Measurements from ENCODE around the gene INSRR.

Gene INSRR

DNA sequence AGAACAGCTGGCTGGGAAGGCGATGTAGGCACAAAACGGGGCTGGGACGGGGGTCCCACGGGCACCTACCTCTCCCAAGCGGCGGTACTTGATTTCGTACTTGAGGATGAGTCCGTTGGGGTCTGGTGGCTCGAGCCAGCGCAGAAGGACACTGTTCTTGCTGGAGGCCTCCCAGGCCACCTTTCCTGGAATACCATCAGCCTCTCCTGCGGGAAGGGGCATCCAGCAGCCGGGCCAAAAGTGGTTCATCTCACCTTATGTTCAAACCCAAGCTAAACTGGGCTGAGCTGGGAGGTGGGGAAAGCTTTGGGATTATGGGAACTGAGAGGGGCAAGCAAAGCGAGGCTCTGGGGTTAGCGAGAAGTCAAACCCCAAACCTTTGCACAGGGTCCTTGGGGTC, 14.3 kb downstream of the INSRR start:
- H3K9me3 Mint-ChIP-seq = no peaks in the 10 kb centered on the region
- no peaks in the 10 kb centered on the region for H3K36me3 Mint-ChIP-seq (ENCODE audit: low read depth)
- peaks cover 92% of the 10 kb centered on the region for H3K27me3 Mint-ChIP-seq
- H3K4me1 Mint-ChIP-seq (ENCODE audit: low read depth) = peaks cover 20% of the 10 kb centered on the region
- no peak overlapping the region for H3K27ac Mint-ChIP-seq
- no peak overlapping the region for H3K4me3 Mint-ChIP-seq
- intact Hi-C loops (cut with micrococcal nuclease) = no loop called here

- Mint-ChIP-seq H3K4me3 (no peak overlapping the region), H3K4me1 (ENCODE audit: low read depth) (peaks cover 20% of the 10 kb centered on the region), H3K27me3 (peaks cover 92% of the 10 kb centered on the region), H3K27ac (no peak overlapping the region), H3K9me3 (no peaks in the 10 kb centered on the region), H3K36me3 (ENCODE audit: low read depth) (no peaks in the 10 kb centered on the region)
- intact Hi-C loops (cut with micrococcal nuclease) = no loop called here
Measured at GRCh38 chr1:156844102-156844501, 14.8 kb downstream of the INSRR start.

GRCh38 chr1:156842618-156843300, 16.2 kb downstream of the INSRR start:
- intact Hi-C loops (cut with micrococcal nuclease) = no loop called here
- H3K9me3 Mint-ChIP-seq = no peaks in the 10 kb centered on the region
- no peak overlapping the region for H3K4me3 Mint-ChIP-seq
- peaks cover 20% of the 10 kb centered on the region for H3K4me1 Mint-ChIP-seq (ENCODE audit: low read depth)
- H3K27ac Mint-ChIP-seq = no peak overlapping the region
- peaks cover 91% of the 10 kb centered on the region for H3K27me3 Mint-ChIP-seq
- H3K36me3 Mint-ChIP-seq (ENCODE audit: low read depth) = no peaks in the 10 kb centered on the region

DNA sequence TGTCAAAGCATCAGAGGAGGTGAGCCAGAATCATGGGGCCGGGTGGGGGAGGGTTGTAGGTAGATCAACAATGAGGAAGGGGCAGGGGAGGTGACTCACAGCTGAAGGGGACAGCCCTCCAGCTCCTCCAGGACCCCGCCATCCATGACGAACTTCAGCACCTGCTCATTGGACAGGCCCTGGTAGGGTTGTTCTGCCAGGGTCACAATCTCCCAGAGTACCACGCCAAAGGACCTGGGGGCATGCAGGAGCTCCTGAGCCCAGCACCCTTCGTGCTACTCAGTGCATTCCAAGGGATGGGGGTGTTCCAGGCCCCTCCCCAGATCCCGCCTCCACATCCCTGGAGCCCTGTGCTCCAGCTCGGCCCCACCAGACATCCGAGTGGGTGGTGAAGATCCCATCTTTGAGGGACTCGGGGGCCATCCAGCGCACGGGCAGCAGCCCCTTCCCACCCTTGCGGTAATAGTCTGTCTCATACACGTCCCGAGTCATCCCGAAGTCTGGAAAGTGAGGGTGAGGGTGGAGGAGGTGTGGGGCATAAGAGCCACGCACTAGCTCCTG, 17.5 kb downstream of the INSRR start:
- Mint-ChIP-seq H3K4me3 (no peak overlapping the region), H3K4me1 (ENCODE audit: low read depth) (peaks cover 20% of the 10 kb centered on the region), H3K9me3 (no peaks in the 10 kb centered on the region), H3K27me3 (peaks cover 87% of the 10 kb centered on the region), H3K36me3 (ENCODE audit: low read depth) (no peaks in the 10 kb centered on the region), H3K27ac (no peak overlapping the region)
- intact Hi-C loops (cut with micrococcal nuclease) = no loop called here

GRCh38 chr1:156840898-156841279, 18.0 kb downstream of the INSRR start:
- H3K9me3 Mint-ChIP-seq = no peaks in the 10 kb centered on the region
- intact Hi-C loops (cut with micrococcal nuclease) = no loop called here
- H3K36me3 Mint-ChIP-seq (ENCODE audit: low read depth) = no peaks in the 10 kb centered on the region
- H3K4me1 Mint-ChIP-seq (ENCODE audit: low read depth) = peaks cover 20% of the 10 kb centered on the region
- no peak overlapping the region for H3K27ac Mint-ChIP-seq
- no peak overlapping the region for H3K4me3 Mint-ChIP-seq
- H3K27me3 Mint-ChIP-seq = peaks cover 87% of the 10 kb centered on the region

GRCh38 chr1:156840186-156840897, 18.6 kb downstream of the INSRR start:
- Mint-ChIP-seq H3K36me3 (ENCODE audit: low read depth) (no peaks in the 10 kb centered on the region), H3K9me3 (no peaks in the 10 kb centered on the region), H3K27ac (no peak overlapping the region), H3K4me1 (ENCODE audit: low read depth) (peaks cover 17% of the 10 kb centered on the region), H3K27me3 (peaks cover 84% of the 10 kb centered on the region), H3K4me3 (no peak overlapping the region)
- intact Hi-C loops (cut with micrococcal nuclease) = no loop called here

DNA sequence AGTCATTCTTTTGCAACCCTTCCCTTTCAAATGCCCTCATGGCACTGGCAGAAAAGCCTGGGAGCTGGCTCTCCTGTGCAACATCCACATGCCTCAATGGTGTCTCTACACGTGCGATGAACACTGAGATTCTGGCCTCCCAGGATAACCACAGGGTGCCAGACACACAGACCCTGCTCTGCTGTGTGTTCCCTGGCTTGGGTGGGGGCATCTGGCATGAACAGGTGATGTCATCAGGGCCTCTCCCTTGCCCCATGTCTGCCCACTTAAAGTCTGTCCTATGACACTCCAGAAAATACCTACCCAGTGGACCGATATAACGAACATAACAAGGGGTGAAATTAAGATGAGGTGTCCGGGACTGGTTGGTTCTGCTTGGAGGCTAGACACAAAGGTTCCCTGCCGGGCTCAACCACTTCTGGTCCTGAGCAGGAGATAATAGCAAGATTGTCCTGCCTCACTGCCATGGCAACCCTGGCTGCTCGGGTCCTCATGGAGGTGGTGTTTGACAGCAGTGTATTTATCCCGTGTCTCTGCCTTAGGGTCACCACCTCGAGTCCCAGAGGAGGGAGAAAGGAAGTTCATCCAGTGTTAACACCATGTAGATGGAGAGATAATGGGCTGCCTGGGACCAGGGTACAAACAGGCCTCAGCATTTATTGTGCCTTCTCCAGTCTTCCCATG, 19.3 kb downstream of the INSRR start:
- Mint-ChIP-seq H3K27me3 (peaks cover 84% of the 10 kb centered on the region), H3K27ac (no peak overlapping the region), H3K4me1 (ENCODE audit: low read depth) (peaks cover 10% of the 10 kb centered on the region), H3K4me3 (no peak overlapping the region), H3K36me3 (ENCODE audit: low read depth) (no peaks in the 10 kb centered on the region), H3K9me3 (no peaks in the 10 kb centered on the region)
- intact Hi-C loops (cut with micrococcal nuclease) = no loop called here

DNA sequence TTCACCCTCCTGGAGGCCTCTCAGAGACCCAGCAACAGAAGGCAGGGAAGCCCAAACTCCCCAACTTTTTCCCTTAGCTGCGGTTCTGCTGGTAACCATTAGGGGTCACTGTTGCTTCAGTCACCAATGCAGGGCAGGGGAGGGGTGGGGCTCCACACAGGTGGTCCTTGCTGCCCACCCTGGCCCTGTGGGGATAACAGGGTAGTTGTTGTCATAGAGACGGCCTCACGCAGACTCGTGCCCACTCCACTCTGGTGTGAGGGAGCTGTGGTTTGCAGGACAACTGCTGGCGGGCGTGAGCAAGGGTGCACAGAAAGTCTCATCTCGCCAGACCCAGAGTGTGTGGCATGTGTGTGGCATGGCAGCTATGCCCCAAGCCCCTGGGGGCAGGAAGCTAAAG, 19.9 kb downstream of the INSRR start:
- H3K36me3 Mint-ChIP-seq (ENCODE audit: low read depth) = no peaks in the 10 kb centered on the region
- peaks cover 83% of the 10 kb centered on the region for H3K27me3 Mint-ChIP-seq
- H3K4me1 Mint-ChIP-seq (ENCODE audit: low read depth) = peaks cover 10% of the 10 kb centered on the region
- no peak overlapping the region for H3K4me3 Mint-ChIP-seq
- intact Hi-C loops (cut with micrococcal nuclease) = no loop called here
- no peak overlapping the region for H3K27ac Mint-ChIP-seq
- H3K9me3 Mint-ChIP-seq = no peaks in the 10 kb centered on the region

GRCh38 chr1:156836892-156837291, 22.0 kb downstream of the INSRR start:
- Mint-ChIP-seq H3K4me3 (no peak overlapping the region), H3K4me1 (ENCODE audit: low read depth) (no peaks in the 10 kb centered on the region), H3K9me3 (no peaks in the 10 kb centered on the region), H3K36me3 (ENCODE audit: low read depth) (no peaks in the 10 kb centered on the region), H3K27me3 (peaks cover 80% of the 10 kb centered on the region), H3K27ac (no peak overlapping the region)
- intact Hi-C loops (cut with micrococcal nuclease) = no loop called here

DNA sequence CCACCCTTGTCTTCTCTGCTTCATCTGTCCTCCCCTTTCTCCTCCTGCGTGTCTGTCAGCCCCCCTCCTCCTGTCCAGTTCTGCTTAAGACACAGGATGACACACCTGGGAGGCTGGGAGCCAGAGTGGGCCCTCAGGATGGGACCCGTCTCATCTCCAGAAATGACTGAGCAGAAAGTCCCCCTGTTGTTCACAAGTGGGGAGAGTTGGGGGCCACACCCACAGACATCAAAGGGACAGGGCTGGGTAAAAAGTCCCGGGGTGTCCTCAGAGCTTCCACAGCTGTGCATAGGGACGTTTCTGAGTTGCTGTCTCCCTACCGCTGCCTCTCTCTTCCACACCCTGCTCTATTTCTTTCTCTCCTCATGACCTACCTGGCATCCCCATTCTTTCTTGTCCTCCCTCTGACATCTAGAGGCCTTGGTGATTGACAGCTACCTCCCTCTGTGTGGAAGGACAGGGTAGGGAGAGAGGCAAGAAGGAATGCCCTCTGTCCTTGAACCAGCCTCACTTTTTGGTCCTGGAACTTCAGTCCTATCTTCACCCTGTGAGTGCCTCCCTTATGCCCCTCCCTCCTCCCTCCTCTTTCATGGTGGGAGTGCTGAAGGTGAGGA, 22.8 kb downstream of the INSRR start:
- H3K4me3 Mint-ChIP-seq = no peak overlapping the region
- no peaks in the 10 kb centered on the region for H3K36me3 Mint-ChIP-seq (ENCODE audit: low read depth)
- intact Hi-C loops (cut with micrococcal nuclease) = no loop called here
- no peak overlapping the region for H3K27ac Mint-ChIP-seq
- no peaks in the 10 kb centered on the region for H3K4me1 Mint-ChIP-seq (ENCODE audit: low read depth)
- H3K27me3 Mint-ChIP-seq = peaks cover 83% of the 10 kb centered on the region
- H3K9me3 Mint-ChIP-seq = no peaks in the 10 kb centered on the region

- Mint-ChIP-seq H3K9me3 (no peaks in the 10 kb centered on the region), H3K27me3 (peaks cover 71% of the 10 kb centered on the region), H3K4me3 (no peak overlapping the region), H3K27ac (no peak overlapping the region), H3K36me3 (ENCODE audit: low read depth) (no peaks in the 10 kb centered on the region), H3K4me1 (ENCODE audit: low read depth) (no peaks in the 10 kb centered on the region)
- intact Hi-C loops (cut with micrococcal nuclease) = no loop called here
Measured at GRCh38 chr1:156834322-156834721, 24.6 kb downstream of the INSRR start.

DNA sequence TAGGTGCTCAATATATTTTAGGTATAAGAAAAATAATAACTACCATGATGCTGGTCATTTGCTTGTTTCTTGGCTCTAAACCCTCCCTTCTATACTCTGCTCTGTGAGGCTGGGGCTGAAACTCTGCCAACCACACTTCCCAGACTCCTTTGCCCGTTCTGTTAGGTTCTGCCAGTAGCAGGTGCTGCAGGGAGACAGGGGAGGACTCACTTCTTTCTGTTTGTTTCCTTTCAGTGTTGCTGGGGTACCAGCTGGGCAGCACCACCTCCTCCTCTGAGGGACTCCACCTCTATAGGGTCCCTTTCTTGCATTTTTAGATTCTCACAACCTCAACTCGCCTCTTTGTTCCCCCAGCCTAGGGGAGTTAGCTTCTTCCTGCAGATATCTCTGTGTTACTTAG, 25.3 kb downstream of the INSRR start:
- intact Hi-C loops (cut with micrococcal nuclease) = no loop called here
- no peaks in the 10 kb centered on the region for H3K4me1 Mint-ChIP-seq (ENCODE audit: low read depth)
- H3K4me3 Mint-ChIP-seq = no peak overlapping the region
- no peak overlapping the region for H3K27ac Mint-ChIP-seq
- H3K27me3 Mint-ChIP-seq = peaks cover 69% of the 10 kb centered on the region
- no peaks in the 10 kb centered on the region for H3K9me3 Mint-ChIP-seq
- no peaks in the 10 kb centered on the region for H3K36me3 Mint-ChIP-seq (ENCODE audit: low read depth)

GRCh38 chr1:156832434-156832833, 26.5 kb downstream of the INSRR start:
- Mint-ChIP-seq H3K9me3 (no peaks in the 10 kb centered on the region), H3K27ac (no peak overlapping the region), H3K4me1 (ENCODE audit: low read depth) (no peaks in the 10 kb centered on the region), H3K4me3 (no peak overlapping the region), H3K27me3 (peaks cover 62% of the 10 kb centered on the region), H3K36me3 (ENCODE audit: low read depth) (no peaks in the 10 kb centered on the region)
- intact Hi-C loops (cut with micrococcal nuclease) = no loop called here

Data from dendritic cell treated with granulocyte-macrophage colony-stimulating factor and Interleukin-4, amounts not matched to agents 40 ng/mL and 50 ng/mL, for 4 days (primary cell).